MCF 10A (cell line): ENCODE results near the gene SIGLEC14. TPM values are rescaled to one million over a fixed set of nuclear protein-coding genes. Genes with fewer than 3 reads are reported as not detected.
"Not testable (repeated sequence)": the region's sequence is repeated elsewhere in the genome, so short reads cannot be mapped to it uniquely, and the experiment has no call there.

Experiments
- BruUV-seq: library from RNA; stranded (reverse); fragments of 400-500 nt; replicated peaks from 2 replicates; lab custom pipeline; 2021; lab: Mats Ljungman, UMichigan
- CTCF ChIA-PET: fragments of 300-600 bp; sonication (Branson Sonifier 250); formaldehyde crosslinking; extraction: SDS; loops from one replicate; lab custom pipeline; 2021; ENCODE audit warnings: antibody characterized with exemption, inconsistent platforms; lab: Yijun Ruan, JAX
- POLR2A ChIA-PET: fragments of 300-600, 350-650 bp; sonication (Branson Sonifier 250); formaldehyde crosslinking; extraction: SDS; loops from one replicate; lab custom pipeline; 2020; ENCODE audit warnings: antibody characterized with exemption, inconsistent platforms; lab: Yijun Ruan, JAX
- DNase-seq: peaks from one replicate; pipeline ENCODE4 v3.0.0-alpha.2; 2018; ENCODE audit not compliant: unreplicated experiment
- H3K27ac Mint-ChIP-seq: one replicate; pipeline ENCODE4 v1.8.0; 2022; ENCODE audit warnings: mild to moderate bottlenecking, low read depth, mixed read lengths; ENCODE audit not compliant: unreplicated experiment
- H3K27me3 Mint-ChIP-seq: one replicate; pipeline ENCODE4 v1.8.0; 2022; ENCODE audit warnings: mixed read lengths; ENCODE audit not compliant: insufficient read depth, unreplicated experiment
- H3K36me3 Mint-ChIP-seq: one replicate; pipeline ENCODE4 v1.8.0; 2022; ENCODE audit warnings: mild to moderate bottlenecking, moderate library complexity, mixed read lengths; ENCODE audit not compliant: insufficient read depth, unreplicated experiment
- H3K4me1 Mint-ChIP-seq: one replicate; pipeline ENCODE4 v1.8.0; 2022; ENCODE audit warnings: mixed read lengths; ENCODE audit not compliant: insufficient read depth, unreplicated experiment
- H3K4me3 Mint-ChIP-seq: one replicate; pipeline ENCODE4 v1.8.0; 2022; ENCODE audit warnings: mild to moderate bottlenecking, moderate library complexity, mixed read lengths; ENCODE audit not compliant: unreplicated experiment
- H3K9me3 Mint-ChIP-seq: one replicate; pipeline ENCODE4 v1.8.0; 2022; ENCODE audit warnings: mixed read lengths; ENCODE audit not compliant: unreplicated experiment
- CTCF ChIP-seq: fragments of 200-600 bp; IDR thresholded peaks from one replicate; pipeline ENCODE4 v1.8.0; 2022; ENCODE audit warnings: antibody characterized with exemption, mild to moderate bottlenecking; ENCODE audit not compliant: unreplicated experiment
- intact Hi-C: fragments of 100-400 bp; cut with micrococcal nuclease; formaldehyde crosslinking; loops from 2 replicates; pipeline ENCODE4 v1.14.1; 2022
- total RNA-seq: library from RNA; stranded (reverse); gene quantifications from 2 replicates; pipeline ENCODE4 v1.2.3, GENCODE V29; 2022

Gene SIGLEC14
- total RNA-seq, 1 experiment from 2014 or later = not detected

GRCh38 chr19:51640386-51640785 lies 6.2 kb downstream of the SIGLEC14 start:
- Mint-ChIP-seq H3K4me3 (no peak overlapping the region), H3K9me3 (peaks cover 10% of the 10 kb centered on the region), H3K27me3 (peaks cover 51% of the 10 kb centered on the region), H3K4me1 (no peaks in the 10 kb centered on the region), H3K27ac (no peak overlapping the region), H3K36me3 (no peaks in the 10 kb centered on the region)
- intact Hi-C loops = no loop called here
- BruUV-seq = no TSS peak
- TF ChIP-seq CTCF = no peak
- no peak for DNase-seq
- ChIA-PET CTCF (interaction anchor here (0.9 to 1.3 kb wide), 5 partner anchors 14 to 137 kb away, joined by 3 to 5 read pairs (median 4); no protein-coding TSS in a partner anchor), POLR2A (interaction anchor here (1.0 kb wide), 1 partner anchor 69 kb away, joined by 3 read pairs; the partner anchor contains the start of gene ZNF175)

- ChIA-PET CTCF (interaction anchor here (0.9 to 1.3 kb wide), 4 partner anchors 15 to 138 kb away, joined by 3 to 5 read pairs (median 4); no protein-coding TSS in a partner anchor), POLR2A (interaction anchor here (1.0 kb wide), 1 partner anchor 69 kb away, joined by 3 read pairs; the partner anchor contains the start of gene ZNF175)
- DNase-seq = no peak
- no peak for TF ChIP-seq CTCF
- no peak overlapping the region for H3K4me3 Mint-ChIP-seq
- H3K36me3 Mint-ChIP-seq = no peaks in the 10 kb centered on the region
- BruUV-seq = no TSS peak
- intact Hi-C loops = no loop called here
- no peaks in the 10 kb centered on the region for H3K4me1 Mint-ChIP-seq
- peaks cover 46% of the 10 kb centered on the region for H3K27me3 Mint-ChIP-seq
- H3K27ac Mint-ChIP-seq = no peak overlapping the region
- H3K9me3 Mint-ChIP-seq = peaks cover 10% of the 10 kb centered on the region
Measured at GRCh38 chr19:51639916-51640315, 6.7 kb downstream of the SIGLEC14 start.

- BruUV-seq = no TSS peak
- TF ChIP-seq CTCF = peak; percentile 26
Measured at GRCh38 chr19:51637362-51637978, 9.2 kb downstream of the SIGLEC14 start.

GRCh38 chr19:51632126-51632525 lies 14.5 kb downstream of the SIGLEC14 start:
- no peaks in the 10 kb centered on the region for H3K4me1 Mint-ChIP-seq
- POLR2A ChIA-PET = no interaction called here
- no peak for DNase-seq
- no TSS peak for BruUV-seq
- CTCF ChIA-PET = interaction anchor here (0.6 to 1.5 kb wide), 3 partner anchors 25 to 234 kb away, joined by 3 read pairs; no protein-coding TSS in a partner anchor
- TF ChIP-seq CTCF = no peak
- no peaks in the 10 kb centered on the region for H3K36me3 Mint-ChIP-seq
- H3K27ac Mint-ChIP-seq = no peak overlapping the region
- intact Hi-C loops = no loop called here
- peaks cover 2% of the 10 kb centered on the region for H3K9me3 Mint-ChIP-seq
- H3K27me3 Mint-ChIP-seq = peaks cover 14% of the 10 kb centered on the region
- no peak overlapping the region for H3K4me3 Mint-ChIP-seq

More at GRCh38 chr19:51637362-51637978, 9.2 kb downstream of the SIGLEC14 start:
- POLR2A ChIA-PET = no interaction called here
- Mint-ChIP-seq H3K4me3 (no peak overlapping the region), H3K36me3 (no peaks in the 10 kb centered on the region), H3K27ac (no peak overlapping the region), H3K27me3 (peaks cover 31% of the 10 kb centered on the region), H3K9me3 (peaks cover 10% of the 10 kb centered on the region), H3K4me1 (no peaks in the 10 kb centered on the region)
- DNase-seq = peak; percentile 28
- intact Hi-C loops = no loop called here
- CTCF ChIA-PET = interaction anchor here (0.6 to 1.2 kb wide), 3 partner anchors 29 to 524 kb away, joined by 3 to 4 read pairs (median 3); no protein-coding TSS in a partner anchor

- H3K9me3 Mint-ChIP-seq, intact Hi-C loops, H3K36me3 Mint-ChIP-seq, DNase-seq, H3K27ac Mint-ChIP-seq, H3K4me3 Mint-ChIP-seq, POLR2A ChIA-PET, BruUV-seq, H3K4me1 Mint-ChIP-seq: not testable (repeated sequence)
- H3K27me3 Mint-ChIP-seq = peaks cover 18% of the 10 kb centered on the region
- CTCF ChIA-PET = interaction anchor here (0.6 kb wide), 1 partner anchor 475 kb away, joined by 5 read pairs; no protein-coding TSS in a partner anchor
Measured at GRCh38 chr19:51630315-51630714, 16.3 kb downstream of the SIGLEC14 start, which contains the start of gene SIGLEC5. Gene SIGLEC5, minus strand, starts transcription at chr19:51630401. Its CDS starts 66 bp downstream, at chr19:51630335.
